Fibroblast of lung (primary cell): ENCODE results near the gene RPRD2. TPM values are rescaled to one million over a fixed set of nuclear protein-coding genes. Genes with fewer than 3 reads are reported as not detected.
"Not testable (repeated sequence)": the region's sequence is repeated elsewhere in the genome, so short reads cannot be mapped to it uniquely, and the experiment has no call there.

Experiments used
- DNase-seq, 2 donors: peaks; one replicate each; pipeline versions ENCODE4 v3.0.0 to v3.0.0-alpha.2; 2010; ENCODE audit warnings: low read depth in 2 of 2
- H2AFZ ChIP-seq: 2 replicates; pipeline ENCODE4 v1.5.1; 2012; ENCODE audit warnings: low read length, control low read depth, inconsistent platforms
- H3K27ac ChIP-seq: 2 replicates; pipeline ENCODE4 v1.5.1; 2011; ENCODE audit warnings: low read length, control low read depth; ENCODE audit not compliant: insufficient read depth
- H3K27me3 ChIP-seq: 2 replicates; pipeline ENCODE4 v1.5.1; 2011; ENCODE audit warnings: mild to moderate bottlenecking, low read length; ENCODE audit not compliant: control insufficient read depth, insufficient read depth
- H3K36me3 ChIP-seq: 2 replicates; pipeline ENCODE4 v1.5.1; 2011; ENCODE audit warnings: low read length; ENCODE audit not compliant: control insufficient read depth, insufficient read depth
- H3K4me1 ChIP-seq: 2 replicates; pipeline ENCODE4 v1.5.1; 2011; ENCODE audit warnings: low read length; ENCODE audit not compliant: control insufficient read depth, insufficient read depth; ENCODE audit errors: extremely low read depth
- H3K4me2 ChIP-seq: 2 replicates; pipeline ENCODE4 v1.5.1; 2011; ENCODE audit warnings: low read length, control low read depth; ENCODE audit not compliant: insufficient read depth; ENCODE audit errors: extremely low read depth
- H3K4me3 ChIP-seq, 4 experiments: fragments of 200-600 bp in 1 of 4; sonication (generic) in 1 of 4; replicated peaks in 1 of 4; 2 replicates each; pipeline ENCODE4 v1.5.1; 2011 to 2016; ENCODE audit warnings: low read length in 4 of 4, low read depth in 3 of 4, mild to moderate bottlenecking in 3 of 4, control low read depth in 2 of 4, inconsistent platforms in 1 of 4, mixed read lengths in 1 of 4; ENCODE audit not compliant: insufficient read depth in 1 of 4; ENCODE audit errors: control extremely low read depth in 1 of 4
- H3K79me2 ChIP-seq: 2 replicates; pipeline ENCODE4 v1.5.1; 2012; ENCODE audit warnings: mild to moderate bottlenecking, low read length, inconsistent platforms; ENCODE audit not compliant: control insufficient read depth, insufficient read depth
- H3K9ac ChIP-seq: 2 replicates; pipeline ENCODE4 v1.5.1; 2011; ENCODE audit warnings: mild to moderate bottlenecking, low read length, control low read depth; ENCODE audit not compliant: insufficient read depth
- H3K9me3 ChIP-seq: 2 replicates; pipeline ENCODE4 v1.5.1; 2012; ENCODE audit warnings: low read depth, low read length; ENCODE audit not compliant: control insufficient read depth, insufficient read depth
- H4K20me1 ChIP-seq: 2 replicates; pipeline ENCODE4 v1.5.1; 2011; ENCODE audit warnings: low read length; ENCODE audit not compliant: control insufficient read depth, insufficient read depth; ENCODE audit errors: extremely low read depth
- EZH2 ChIP-seq: IDR thresholded peaks from 2 replicates; pipeline ENCODE4 v1.5.1; 2012; ENCODE audit warnings: low read length, control low read depth, mild to moderate bottlenecking; ENCODE audit errors: missing control alignments
- polyA plus RNA-seq, 2 donors: library from polyadenylated mRNA; depleted of rRNA in 1 of 2; stranded (reverse) in 1 of 2; unstranded in 1 of 2; fragments of >200 nt; gene quantifications; 2 replicates each; pipeline ENCODE4 v1.2.1, GENCODE V29; 2011 to 2012; ENCODE audit warnings: missing spikeins in 1 of 2
- total RNA-seq: library from RNA; depleted of rRNA; stranded (reverse); fragments of >200 nt; gene quantifications from 2 replicates; pipeline ENCODE4 v1.2.1, GENCODE V29; 2014
- TF ChIP-seq, protein P1 (sequence below), 2 donors: IDR thresholded peaks in 1 of 2; conservative IDR thresholded peaks in 1 of 2; 1 replicate in 1 of 2; 2 replicates in 1 of 2; pipeline ENCODE4 v1.5.1; 2011 to 2012; ENCODE audit warnings: low read length in 2 of 2, control low read depth in 1 of 2, inconsistent platforms in 1 of 2, low read depth in 1 of 2, mild to moderate bottlenecking in 1 of 2

RPRD2 gene
- total and polyA plus RNA-seq, 2 donors (not counting 1 experiment from before 2014, with no cell fraction given): 12.1 to 13.4 TPM

DNA sequence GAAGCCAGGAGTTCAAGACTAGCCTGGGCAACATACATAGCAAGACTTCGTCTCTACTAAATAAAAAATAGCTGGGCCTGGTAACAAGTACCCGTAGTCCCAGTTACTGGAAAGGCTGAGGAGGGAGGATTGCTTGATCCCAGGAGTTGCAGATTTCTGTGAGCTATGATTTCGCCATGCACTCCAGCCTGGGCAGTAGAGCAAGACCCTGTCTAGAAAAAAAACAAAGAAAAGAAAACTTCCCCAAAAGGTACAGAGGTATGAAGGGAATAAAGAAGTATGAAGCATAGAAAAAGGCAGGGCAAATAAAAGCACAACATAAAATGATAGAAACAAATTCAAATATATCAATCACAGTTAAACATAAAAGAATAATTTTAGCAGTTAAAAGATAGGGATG, 28.7 kb downstream of the RPRD2 start:
- H3K4me1 ChIP-seq: no peaks in the 10 kb centered on the region
- peaks cover 14% of the 10 kb centered on the region for H3K79me2 ChIP-seq
- no peak overlapping the region for H3K4me3 ChIP-seq
- DNase-seq: no peak
- TF ChIP-seq EZH2: no peak
- TF ChIP-seq, protein P1, sequence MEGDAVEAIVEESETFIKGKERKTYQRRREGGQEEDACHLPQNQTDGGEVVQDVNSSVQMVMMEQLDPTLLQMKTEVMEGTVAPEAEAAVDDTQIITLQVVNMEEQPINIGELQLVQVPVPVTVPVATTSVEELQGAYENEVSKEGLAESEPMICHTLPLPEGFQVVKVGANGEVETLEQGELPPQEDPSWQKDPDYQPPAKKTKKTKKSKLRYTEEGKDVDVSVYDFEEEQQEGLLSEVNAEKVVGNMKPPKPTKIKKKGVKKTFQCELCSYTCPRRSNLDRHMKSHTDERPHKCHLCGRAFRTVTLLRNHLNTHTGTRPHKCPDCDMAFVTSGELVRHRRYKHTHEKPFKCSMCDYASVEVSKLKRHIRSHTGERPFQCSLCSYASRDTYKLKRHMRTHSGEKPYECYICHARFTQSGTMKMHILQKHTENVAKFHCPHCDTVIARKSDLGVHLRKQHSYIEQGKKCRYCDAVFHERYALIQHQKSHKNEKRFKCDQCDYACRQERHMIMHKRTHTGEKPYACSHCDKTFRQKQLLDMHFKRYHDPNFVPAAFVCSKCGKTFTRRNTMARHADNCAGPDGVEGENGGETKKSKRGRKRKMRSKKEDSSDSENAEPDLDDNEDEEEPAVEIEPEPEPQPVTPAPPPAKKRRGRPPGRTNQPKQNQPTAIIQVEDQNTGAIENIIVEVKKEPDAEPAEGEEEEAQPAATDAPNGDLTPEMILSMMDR (conservative IDR thresholded peaks at IDR 0.05 in 1 of 2, IDR thresholded peaks at IDR 0.05 in 1 of 2; ENCODE audit: low read depth in 1 of 2, low read length in 2 of 2): no peak
- H3K4me2 ChIP-seq: no peak overlapping the region
- no peaks in the 10 kb centered on the region for H3K9me3 ChIP-seq
- no peaks in the 10 kb centered on the region for H4K20me1 ChIP-seq
- no peaks in the 10 kb centered on the region for H3K36me3 ChIP-seq
- H3K27ac ChIP-seq: no peak overlapping the region
- no peak overlapping the region for H3K9ac ChIP-seq
- no peak overlapping the region for H2AFZ ChIP-seq
- H3K27me3 ChIP-seq: no peaks in the 10 kb centered on the region

DNA sequence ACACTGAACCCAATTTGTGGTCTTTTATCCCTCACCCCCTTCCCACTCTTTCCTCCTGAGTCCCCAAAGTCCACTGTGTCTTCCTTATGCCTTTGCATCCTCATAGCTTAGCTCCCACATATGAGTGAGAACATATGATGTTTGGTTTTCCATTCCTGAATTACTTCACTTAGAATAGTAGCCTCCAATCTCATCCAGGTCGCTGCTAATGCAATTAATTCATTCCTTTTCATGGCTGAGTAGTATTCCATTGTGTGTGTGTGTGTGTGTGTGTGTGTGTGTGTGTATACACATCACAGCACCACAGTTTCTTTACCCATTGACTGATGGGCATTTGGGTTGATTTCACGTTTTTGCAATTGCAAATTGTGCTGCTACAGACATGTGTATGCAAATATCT, 31.2 kb downstream of the RPRD2 start:
- not testable (repeated sequence) for H3K9me3 ChIP-seq, H2AFZ ChIP-seq, H3K9ac ChIP-seq, H4K20me1 ChIP-seq, H3K4me2 ChIP-seq, H3K36me3 ChIP-seq, H3K27ac ChIP-seq, DNase-seq, H3K4me1 ChIP-seq, H3K4me3 ChIP-seq, H3K27me3 ChIP-seq
- peaks cover 11% of the 10 kb centered on the region for H3K79me2 ChIP-seq

DNA sequence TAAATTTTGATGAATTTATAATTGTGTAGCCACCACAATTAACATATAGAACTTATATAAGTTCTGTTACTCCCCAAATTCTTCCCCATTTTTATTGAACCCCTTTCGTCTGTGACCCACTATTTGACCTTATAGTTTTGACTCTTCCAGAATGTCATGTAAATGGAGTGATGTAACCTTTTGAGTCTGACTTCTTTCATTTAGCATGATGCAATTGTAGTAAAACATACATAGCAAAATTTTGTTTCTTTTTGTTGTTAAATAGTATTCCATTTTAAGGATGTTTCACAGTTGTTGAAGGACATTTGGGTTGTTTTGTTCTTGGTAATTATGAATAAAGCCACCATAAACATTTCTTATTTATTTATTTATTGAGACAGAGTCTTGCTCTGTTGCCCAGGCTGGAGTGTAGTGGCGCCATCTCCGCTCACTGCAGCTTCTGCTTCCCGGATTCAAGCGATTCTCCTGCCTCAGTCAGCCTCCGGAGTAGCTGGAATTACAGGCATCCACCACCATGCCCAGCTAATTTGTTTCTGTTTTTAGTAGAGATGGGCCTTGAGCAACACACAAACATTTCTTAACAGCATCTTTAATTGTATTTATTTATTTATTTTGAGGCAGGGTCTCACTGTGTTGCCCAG, 33.6 kb downstream of the RPRD2 start:
- Histone ChIP-seq H3K27ac (no peak overlapping the region), H3K4me3 (no peak overlapping the region), H4K20me1 (no peaks in the 10 kb centered on the region), H2AFZ (no peak overlapping the region), H3K36me3 (no peaks in the 10 kb centered on the region), H3K9ac (no peak overlapping the region), H3K4me2 (no peak overlapping the region), H3K79me2 (peaks cover 13% of the 10 kb centered on the region), H3K4me1 (no peaks in the 10 kb centered on the region), H3K9me3 (no peaks in the 10 kb centered on the region), H3K27me3 (no peaks in the 10 kb centered on the region)
- no peak for DNase-seq
- TF ChIP-seq, protein P1 (conservative IDR thresholded peaks at IDR 0.05 in 1 of 2, IDR thresholded peaks at IDR 0.05 in 1 of 2; ENCODE audit: low read depth in 1 of 2, low read length in 2 of 2): no peak
- no peak for TF ChIP-seq EZH2
